ENCODE data around the gene CDHR2. TPM values are rescaled to one million over a fixed set of nuclear protein-coding genes. Genes with fewer than 3 reads are reported as not detected.
A peak's percentile ranks its signal among the peaks of the same experiment; 100 is the strongest.
"Not testable (repeated sequence)": the region's sequence is repeated elsewhere in the genome, so short reads cannot be mapped to it uniquely, and the experiment has no call there.

The CDHR2 gene
- total and polyA plus RNA-seq, 9 donors, result 0.04 to 8.9 (median 0.18) TPM

- 85% methylated on average over 22 of the region's 23 CpGs for WGBS (ENCODE audit: insufficient coverage)
- peaks cover 21% of the 10 kb centered on the region for H3K27me3 ChIP-seq (ENCODE audit: control insufficient read depth, insufficient read depth, low read length)
- no peak for DNase-seq
- H3K4me3 ChIP-seq (ENCODE audit: low read length), result no peak overlapping the region
- no peaks in the 10 kb centered on the region for H3K36me3 ChIP-seq (ENCODE audit: control insufficient read depth, insufficient read depth, low read length)
- no peak overlapping the region for H3K27ac ChIP-seq (ENCODE audit: low read length)
- H3K4me1 ChIP-seq (ENCODE audit: control insufficient read depth, insufficient read depth, low read length), result no peaks in the 10 kb centered on the region
- no peaks in the 10 kb centered on the region for H3K9me3 ChIP-seq (replicated peaks; ENCODE audit: control insufficient read depth, low read depth, low read length)
Measured at GRCh38 chr5:176596069-176596644, 47.0 kb downstream of the CDHR2 start.

DNA sequence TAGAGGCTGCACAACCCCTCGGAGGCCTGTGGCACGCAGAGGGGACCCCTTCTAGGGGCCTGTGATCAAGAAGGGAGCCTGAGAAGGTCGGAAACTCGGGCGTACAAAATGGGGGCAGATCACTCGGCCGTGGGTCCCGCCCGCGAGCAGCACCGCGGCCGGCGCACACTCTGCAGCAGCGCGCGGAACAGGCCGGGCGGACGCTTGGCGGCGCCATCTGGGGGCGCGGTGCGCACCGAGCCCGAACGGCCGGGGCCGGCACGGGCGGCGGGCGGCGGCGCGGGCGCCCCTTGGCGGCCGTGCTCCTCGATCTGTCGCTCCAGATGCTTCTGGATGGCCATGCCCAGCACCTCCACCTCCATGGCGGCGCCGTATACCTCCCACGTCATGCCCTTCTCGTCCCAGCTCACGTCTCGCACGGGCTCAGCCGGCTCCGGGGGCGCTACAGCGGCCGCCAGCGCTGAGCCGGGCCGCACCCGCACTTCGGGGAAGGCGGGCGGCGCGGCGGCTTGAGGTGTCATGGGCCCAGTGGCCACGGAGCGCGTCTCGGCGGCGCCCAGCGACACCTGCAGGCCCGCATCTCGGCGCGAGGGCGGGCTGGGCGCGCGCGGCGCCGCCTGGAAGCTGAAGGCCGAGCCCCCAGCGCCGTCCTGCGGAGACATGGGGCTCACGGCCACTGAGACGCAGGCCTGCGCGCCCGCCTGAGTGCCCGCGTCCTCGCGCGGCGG lies 47.7 kb downstream of the CDHR2 start:
- Histone ChIP-seq H3K27me3 (ENCODE audit: control insufficient read depth, insufficient read depth, low read length) (peaks cover 21% of the 10 kb centered on the region), H3K9me3 (replicated peaks; ENCODE audit: control insufficient read depth, low read depth, low read length) (no peaks in the 10 kb centered on the region), H3K4me1 (ENCODE audit: control insufficient read depth, insufficient read depth, low read length) (no peaks in the 10 kb centered on the region), H3K36me3 (ENCODE audit: control insufficient read depth, insufficient read depth, low read length) (no peaks in the 10 kb centered on the region), H3K27ac (ENCODE audit: low read length) (no peak overlapping the region), H3K4me3 (ENCODE audit: low read length) (no peak overlapping the region)
- peak; percentile 38 for DNase-seq
- WGBS (ENCODE audit: insufficient coverage), result 5% methylated on average over 98 of the region's 98 CpGs

GRCh38 chr5:176597417-176598389 lies 48.6 kb downstream of the CDHR2 start:
- H3K36me3 ChIP-seq (ENCODE audit: control insufficient read depth, insufficient read depth, low read length), result no peaks in the 10 kb centered on the region
- H3K27me3 ChIP-seq (ENCODE audit: control insufficient read depth, insufficient read depth, low read length), result peaks cover 21% of the 10 kb centered on the region
- H3K4me1 ChIP-seq (ENCODE audit: control insufficient read depth, insufficient read depth, low read length), result no peaks in the 10 kb centered on the region
- 57% methylated on average over 40 of the region's 47 CpGs for WGBS (ENCODE audit: insufficient coverage)
- DNase-seq, result no peak
- H3K27ac ChIP-seq (ENCODE audit: low read length), result no peak overlapping the region
- no peaks in the 10 kb centered on the region for H3K9me3 ChIP-seq (replicated peaks; ENCODE audit: control insufficient read depth, low read depth, low read length)
- H3K4me3 ChIP-seq (ENCODE audit: low read length), result no peak overlapping the region

DNA sequence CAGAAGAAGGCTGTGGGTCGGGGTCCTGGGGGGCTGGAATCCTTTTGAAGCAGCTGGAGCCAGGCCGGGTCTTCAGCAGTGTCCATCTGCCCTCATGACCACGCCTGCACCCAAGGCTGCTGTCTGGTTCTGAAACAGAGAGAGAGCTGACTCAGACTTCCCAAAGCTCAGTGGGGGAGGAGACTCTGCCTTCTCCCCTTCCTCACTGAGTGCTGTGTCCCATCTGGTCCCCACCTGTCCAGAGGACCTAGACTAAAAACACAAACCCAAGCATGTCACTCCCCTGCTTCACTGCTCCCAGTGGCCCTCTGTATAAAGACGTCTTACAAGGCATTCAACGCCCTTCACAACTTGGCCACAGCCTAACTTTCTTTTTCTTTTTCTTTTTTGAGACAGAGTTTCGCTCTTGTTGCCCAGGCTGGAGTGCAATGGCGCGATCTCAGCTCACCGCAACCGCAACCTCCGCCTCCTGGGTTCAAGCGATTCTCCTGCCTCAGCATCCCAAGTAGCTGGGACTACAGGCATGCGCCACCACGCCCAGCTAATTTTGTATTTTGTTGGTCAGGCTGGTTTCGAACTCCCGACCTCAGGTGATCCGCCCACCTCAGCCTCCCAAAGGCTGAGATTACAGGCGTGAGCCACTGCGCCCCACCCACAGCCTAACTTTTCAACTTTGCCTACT lies 50.7 kb downstream of the CDHR2 start:
- H3K27me3 ChIP-seq (ENCODE audit: control insufficient read depth, insufficient read depth, low read length), result peaks cover 21% of the 10 kb centered on the region
- not testable (repeated sequence) for DNase-seq; H3K4me3 ChIP-seq (ENCODE audit: low read length); H3K9me3 ChIP-seq (replicated peaks; ENCODE audit: control insufficient read depth, low read depth, low read length); H3K27ac ChIP-seq (ENCODE audit: low read length); H3K36me3 ChIP-seq (ENCODE audit: control insufficient read depth, insufficient read depth, low read length); H3K4me1 ChIP-seq (ENCODE audit: control insufficient read depth, insufficient read depth, low read length)
- 86% methylated on average over 16 of the region's 19 CpGs for WGBS (ENCODE audit: insufficient coverage)

DNA sequence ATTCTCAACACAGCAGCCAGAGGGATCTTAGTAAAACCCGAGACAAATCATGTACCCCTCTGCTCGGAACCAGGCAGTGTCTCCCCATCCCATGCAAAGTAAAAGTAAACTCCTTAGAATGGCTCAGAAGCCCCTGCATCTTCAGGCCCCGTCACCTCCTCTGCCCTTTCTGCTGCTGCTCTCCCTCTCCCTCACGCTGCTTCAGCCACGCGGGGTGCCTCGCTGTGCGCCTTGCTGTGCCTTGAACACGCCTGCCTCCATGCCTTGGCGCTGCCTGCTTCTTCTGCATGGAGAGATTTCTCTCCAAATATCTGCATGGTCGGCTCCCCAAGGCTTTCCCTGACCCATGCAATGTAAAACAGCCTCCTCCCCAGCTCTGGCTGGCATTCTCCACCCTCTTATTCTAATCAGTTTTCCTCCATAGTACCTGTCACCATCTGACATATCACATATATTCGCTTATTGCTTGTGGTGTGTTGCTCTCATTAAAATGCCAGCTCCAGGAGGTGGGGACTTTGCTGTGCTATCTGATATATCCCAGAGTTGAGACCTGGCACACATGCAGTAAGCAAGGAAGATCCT lies 52.9 kb downstream of the CDHR2 start:
- H3K4me1 ChIP-seq (ENCODE audit: control insufficient read depth, insufficient read depth, low read length), result peaks cover 2% of the 10 kb centered on the region
- no peak for DNase-seq
- 67% methylated on average over 10 of the region's 12 CpGs for WGBS (ENCODE audit: insufficient coverage)

GRCh38 chr5:176603091-176603490 lies 53.9 kb downstream of the CDHR2 start:
- H3K4me3 ChIP-seq (ENCODE audit: low read length), result no peak overlapping the region
- H3K36me3 ChIP-seq (ENCODE audit: control insufficient read depth, insufficient read depth, low read length), result no peaks in the 10 kb centered on the region
- H3K27me3 ChIP-seq (ENCODE audit: control insufficient read depth, insufficient read depth, low read length), result peaks cover 2% of the 10 kb centered on the region
- no peak overlapping the region for H3K27ac ChIP-seq (ENCODE audit: low read length)
- 11% methylated on average over 2 of the region's 2 CpGs for WGBS (ENCODE audit: insufficient coverage)
- H3K9me3 ChIP-seq (replicated peaks; ENCODE audit: control insufficient read depth, low read depth, low read length), result no peaks in the 10 kb centered on the region
- DNase-seq, result no peak
- H3K4me1 ChIP-seq (ENCODE audit: control insufficient read depth, insufficient read depth, low read length), result peaks cover 2% of the 10 kb centered on the region

More for the DNA sequence above, 52.9 kb downstream of the CDHR2 start:
- Histone ChIP-seq H3K27ac (ENCODE audit: low read length) (no peak overlapping the region), H3K4me3 (ENCODE audit: low read length) (no peak overlapping the region), H3K9me3 (replicated peaks; ENCODE audit: control insufficient read depth, low read depth, low read length) (no peaks in the 10 kb centered on the region), H3K27me3 (ENCODE audit: control insufficient read depth, insufficient read depth, low read length) (peaks cover 10% of the 10 kb centered on the region), H3K36me3 (ENCODE audit: control insufficient read depth, insufficient read depth, low read length) (no peaks in the 10 kb centered on the region)

DNA sequence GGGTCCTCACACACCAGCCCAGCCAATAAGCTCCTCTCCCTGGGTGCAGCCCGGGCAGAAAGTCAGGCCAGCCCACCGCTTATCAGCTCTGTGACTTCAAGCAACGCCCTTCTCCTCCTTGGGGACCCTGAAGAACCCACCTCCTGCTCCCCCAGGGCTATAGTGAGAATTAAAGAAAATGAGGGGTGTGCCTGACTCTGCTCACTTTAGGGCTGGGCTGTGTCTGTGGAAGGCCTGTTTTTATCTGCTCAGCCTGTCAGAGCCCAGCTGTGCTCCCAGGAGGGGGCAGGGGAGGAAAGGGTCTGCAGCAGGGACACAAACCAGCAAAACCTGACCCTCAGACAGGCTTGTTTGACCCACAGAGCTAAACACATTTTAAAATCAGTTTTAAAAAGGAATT lies 56.9 kb downstream of the CDHR2 start:
- WGBS (ENCODE audit: insufficient coverage), result no CpG with 5 or more reads among the region's 3 CpGs
- Histone ChIP-seq H3K4me1 (ENCODE audit: control insufficient read depth, insufficient read depth, low read length) (peaks cover 9% of the 10 kb centered on the region), H3K36me3 (ENCODE audit: control insufficient read depth, insufficient read depth, low read length) (no peaks in the 10 kb centered on the region), H3K9me3 (replicated peaks; ENCODE audit: control insufficient read depth, low read depth, low read length) (no peaks in the 10 kb centered on the region), H3K27ac (ENCODE audit: low read length) (no peak overlapping the region), H3K27me3 (ENCODE audit: control insufficient read depth, insufficient read depth, low read length) (peaks cover 14% of the 10 kb centered on the region), H3K4me3 (ENCODE audit: low read length) (no peak overlapping the region)
- no peak for DNase-seq

DNA sequence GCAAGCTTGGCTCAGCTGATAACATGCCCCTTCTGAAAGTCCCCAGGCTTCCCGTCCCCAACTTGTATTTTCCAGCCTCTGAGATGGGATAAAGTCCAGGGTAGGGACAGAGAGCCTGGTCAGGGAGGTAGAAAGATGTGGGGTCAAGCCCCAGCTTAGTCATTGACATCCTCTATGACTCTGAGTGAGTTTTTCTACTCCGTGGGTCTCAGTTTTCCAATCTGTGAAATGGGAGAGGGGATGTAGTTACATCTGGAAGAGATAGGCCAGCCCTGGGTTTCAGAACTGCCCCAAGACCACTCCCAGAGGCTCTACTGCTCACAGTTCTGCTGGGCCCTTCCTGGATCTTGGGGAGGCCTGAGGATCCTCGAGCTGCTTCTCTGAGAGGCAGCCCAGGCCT lies 57.7 kb downstream of the CDHR2 start:
- no peak overlapping the region for H3K4me3 ChIP-seq (ENCODE audit: low read length)
- no peaks in the 10 kb centered on the region for H3K36me3 ChIP-seq (ENCODE audit: control insufficient read depth, insufficient read depth, low read length)
- DNase-seq, result no peak
- WGBS (ENCODE audit: insufficient coverage), result 90% methylated on average over 1 of the region's 3 CpGs
- no peak overlapping the region for H3K27ac ChIP-seq (ENCODE audit: low read length)
- peaks cover 9% of the 10 kb centered on the region for H3K4me1 ChIP-seq (ENCODE audit: control insufficient read depth, insufficient read depth, low read length)
- H3K27me3 ChIP-seq (ENCODE audit: control insufficient read depth, insufficient read depth, low read length), result peaks cover 14% of the 10 kb centered on the region
- no peaks in the 10 kb centered on the region for H3K9me3 ChIP-seq (replicated peaks; ENCODE audit: control insufficient read depth, low read depth, low read length)

DNA sequence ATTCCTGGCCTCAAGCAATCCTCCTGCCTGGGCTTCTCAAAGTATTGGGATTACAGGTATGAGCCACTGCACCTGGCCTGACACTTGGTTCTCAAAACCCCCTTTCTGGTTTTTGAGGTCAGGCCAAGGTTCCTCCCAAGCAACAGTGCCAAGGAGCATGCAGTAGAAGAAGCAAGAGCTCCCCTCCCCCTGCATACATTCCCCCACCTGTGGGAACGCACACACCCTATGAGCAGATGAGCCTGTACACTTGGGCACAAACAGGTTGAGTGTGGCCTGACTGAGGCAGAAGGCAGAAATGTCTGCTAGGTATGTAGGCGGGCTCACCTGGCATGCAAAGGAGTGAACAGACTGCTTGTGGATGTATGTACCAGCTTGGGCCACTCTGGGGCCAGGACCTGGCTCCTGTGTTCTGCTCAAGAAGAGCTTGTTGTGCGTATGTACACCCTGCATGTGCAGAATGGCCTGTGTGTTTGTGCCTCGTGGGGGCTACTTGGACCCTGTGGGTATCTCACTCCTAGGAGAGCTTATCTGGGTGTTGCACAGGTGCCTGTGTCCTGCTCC lies 59.1 kb downstream of the CDHR2 start:
- H3K27me3 ChIP-seq (ENCODE audit: control insufficient read depth, insufficient read depth, low read length), result peaks cover 20% of the 10 kb centered on the region
- 94% methylated on average over 3 of the region's 4 CpGs for WGBS (ENCODE audit: insufficient coverage)

More for the DNA sequence above, 59.1 kb downstream of the CDHR2 start:
- no peak for DNase-seq
- Histone ChIP-seq H3K36me3 (ENCODE audit: control insufficient read depth, insufficient read depth, low read length) (no peaks in the 10 kb centered on the region), H3K27ac (ENCODE audit: low read length) (no peak overlapping the region), H3K4me1 (ENCODE audit: control insufficient read depth, insufficient read depth, low read length) (peaks cover 9% of the 10 kb centered on the region), H3K4me3 (ENCODE audit: low read length) (no peak overlapping the region), H3K9me3 (replicated peaks; ENCODE audit: control insufficient read depth, low read depth, low read length) (no peaks in the 10 kb centered on the region)
